ENCODE results near the gene RINT1.
"Not testable (repeated sequence)": the region's sequence is repeated elsewhere in the genome, so short reads cannot be mapped to it uniquely, and the experiment has no call there.

The RINT1 gene
- long read RNA-seq, donor 1, partial matches to known transcripts: 0 of 3 reads
- long read RNA-seq, donor 1, other reads (novel, unspliced or antisense): 0 of 3 reads
- long read RNA-seq, donor 2: 0 reads
- long read RNA-seq, donor 3: 0 reads
- long read RNA-seq, donor 4: 0 reads
- long read RNA-seq, donor 5, partial matches to known transcripts: 0 of 2 reads
- long read RNA-seq, donor 5, other reads (novel, unspliced or antisense): 0 of 2 reads
- long read RNA-seq, donor 6: 0 reads
- long read RNA-seq, donor 7, transcript RINT1-201 (15 exons, 2,976 nt): major isoform, 5 of 5 reads
- long read RNA-seq, donor 7, partial matches to known transcripts: 0 of 5 reads
- long read RNA-seq, donor 7, other reads (novel, unspliced or antisense): 0 of 5 reads
- long read RNA-seq, donor 8, transcript RINT1-201 (15 exons, 2,976 nt): major isoform, 5 of 5 reads
- long read RNA-seq, donor 8, partial matches to known transcripts: 0 of 5 reads
- long read RNA-seq, donor 8, other reads (novel, unspliced or antisense): 0 of 5 reads

- peak; percentile 89 for DNase-seq
Observed at GRCh38 chr7:105531792-105532671, at the start of gene RINT1. Gene RINT1, plus strand, starts transcription at chr7:105532201. Its CDS starts 115 bp downstream, at chr7:105532316.

GRCh38 chr7:105487579-105488571, 44.1 kb upstream of the RINT1 start:
- peak; percentile 18 for DNase-seq

GRCh38 chr7:105489409-105489808, 42.6 kb upstream of the RINT1 start:
- DNase-seq: no peak

GRCh38 chr7:105493196-105493922, 38.6 kb upstream of the RINT1 start:
- no peak for DNase-seq

- DNase-seq: no peak
Observed at GRCh38 chr7:105493923-105494315, 38.1 kb upstream of the RINT1 start.

- DNase-seq: no peak
Observed at GRCh38 chr7:105496521-105496920, 35.5 kb upstream of the RINT1 start.

GRCh38 chr7:105497016-105497415, 35.0 kb upstream of the RINT1 start:
- DNase-seq: no peak

GRCh38 chr7:105502173-105502572, 29.8 kb upstream of the RINT1 start:
- no peak for DNase-seq

- no peak for DNase-seq
Observed at GRCh38 chr7:105512415-105512814, 19.6 kb upstream of the RINT1 start.

- DNase-seq: no peak
Observed at GRCh38 chr7:105512926-105513526, 19.0 kb upstream of the RINT1 start.

GRCh38 chr7:105515610-105516009, 16.4 kb upstream of the RINT1 start:
- DNase-seq: not testable (repeated sequence)

GRCh38 chr7:105519353-105519752, 12.6 kb upstream of the RINT1 start:
- no peak for DNase-seq

GRCh38 chr7:105520620-105521019, 11.4 kb upstream of the RINT1 start:
- peak; percentile 5 for DNase-seq

GRCh38 chr7:105521027-105521716, 10.8 kb upstream of the RINT1 start:
- peak; percentile 96 for DNase-seq

- peak; percentile 98 for DNase-seq
Observed at GRCh38 chr7:105521717-105522463, 10.1 kb upstream of the RINT1 start, which contains the start of gene PUS7. Gene PUS7, minus strand, starts transcription at chr7:105522271. Its CDS starts 13,759 bp downstream, at chr7:105508512.

GRCh38 chr7:105524423-105524822, 7.6 kb upstream of the RINT1 start:
- not testable (repeated sequence) for DNase-seq

- no peak for DNase-seq
Observed at GRCh38 chr7:105524840-105525239, 7.2 kb upstream of the RINT1 start.

- not testable (repeated sequence) for DNase-seq
Observed at GRCh38 chr7:105527737-105528136, 4.3 kb upstream of the RINT1 start.

GRCh38 chr7:105530126-105530525, 1.9 kb upstream of the RINT1 start:
- no peak for DNase-seq

Data from right kidney (tissue), 9 donors.